Fibroblast of villous mesenchyme (primary cell): ENCODE data around the gene CCR4. TPM values are rescaled to one million over a fixed set of nuclear protein-coding genes. Genes with fewer than 3 reads are reported as not detected.
"Not testable (repeated sequence)": the region's sequence is repeated elsewhere in the genome, so short reads cannot be mapped to it uniquely, and the experiment has no call there.

ENCODE experiments used
- DNase-seq: peaks from one replicate; pipeline ENCODE4 v3.0.0-alpha.2; 2010; ENCODE audit warnings: low read depth
- H3K4me3 ChIP-seq: 2 replicates; pipeline ENCODE4 v1.5.1; 2011; ENCODE audit warnings: low read depth, mild to moderate bottlenecking, low read length
- CTCF ChIP-seq: IDR thresholded peaks from 2 replicates; pipeline ENCODE4 v1.5.1; 2012; ENCODE audit warnings: low read depth, mild to moderate bottlenecking, low read length; ENCODE audit not compliant: insufficient read depth
- total RNA-seq: library from RNA; depleted of rRNA; stranded (reverse); fragments of >200 nt; gene quantifications from 2 replicates; pipeline ENCODE4 v1.2.3, GENCODE V29; 2012

The CCR4 gene
- total RNA-seq, 1 donor: not detected

GRCh38 chr3:32919920-32920319, 31.5 kb upstream of the CCR4 start:
- no peak for TF ChIP-seq CTCF
- no peak for DNase-seq
- no peak overlapping the region for H3K4me3 ChIP-seq

- no peak overlapping the region for H3K4me3 ChIP-seq
- TF ChIP-seq CTCF: no peak
- no peak for DNase-seq
Observed at GRCh38 chr3:32922078-32922477, 29.4 kb upstream of the CCR4 start.

- no peak for TF ChIP-seq CTCF
- no peak for DNase-seq
- H3K4me3 ChIP-seq: no peak overlapping the region
Observed at GRCh38 chr3:32930161-32930560, 21.3 kb upstream of the CCR4 start.

GRCh38 chr3:32931273-32931672, 20.2 kb upstream of the CCR4 start:
- DNase-seq, H3K4me3 ChIP-seq: not testable (repeated sequence)

- H3K4me3 ChIP-seq: no peak overlapping the region
- peak; percentile 35 for DNase-seq
- peak; percentile 65 for TF ChIP-seq CTCF
Observed at GRCh38 chr3:32934150-32934742, 17.2 kb upstream of the CCR4 start.

GRCh38 chr3:32937331-32937730, 14.1 kb upstream of the CCR4 start:
- no peak for TF ChIP-seq CTCF
- DNase-seq: peak; percentile 24
- no peak overlapping the region for H3K4me3 ChIP-seq

GRCh38 chr3:32939531-32940284, 11.7 kb upstream of the CCR4 start:
- not testable (repeated sequence) for H3K4me3 ChIP-seq, DNase-seq

- DNase-seq: no peak
- no peak overlapping the region for H3K4me3 ChIP-seq
- no peak for TF ChIP-seq CTCF
Observed at GRCh38 chr3:32940726-32941125, 10.7 kb upstream of the CCR4 start.
